Lower leg skin (tissue), 4 donors: ENCODE measurements around the gene PRRT1B. TPM values are rescaled to one million over a fixed set of nuclear protein-coding genes. Genes with fewer than 3 reads are reported as not detected.

Experiments
- DNase-seq, 2 donors: peaks; one replicate each; pipeline ENCODE4 v3.0.0-alpha.2; 2019; ENCODE audit warnings: low spot score in 2 of 2
- H3K4me3 ChIP-seq: fragments of 200-600 bp; sonication (generic); 2 replicates; pipeline ENCODE4 v1.5.1; 2017; ENCODE audit warnings: mild to moderate bottlenecking, low read depth; ENCODE audit not compliant: poor library complexity, severe bottlenecking
- CTCF ChIP-seq, 3 donors: fragments of 450-650 bp; IDR thresholded peaks; one replicate each; pipeline ENCODE4 v1.5.1; 2016; ENCODE audit warnings: antibody characterized with exemption in 3 of 3, mild to moderate bottlenecking in 3 of 3, moderate library complexity in 2 of 3
- POLR2A ChIP-seq, 2 donors: fragments of 450-650 bp; IDR thresholded peaks; one replicate each; pipeline ENCODE4 v1.6.1; 2016 to 2017; ENCODE audit warnings: antibody characterized with exemption in 2 of 2, mild to moderate bottlenecking in 1 of 2, moderate library complexity in 1 of 2
- WGBS, 2 donors: methylation state at CpG; one replicate each; pipeline ENCODE4 v1.1.5; 2018; 5-methylcytosine and 5-hydroxymethylcytosine counted together
- intact Hi-C: fragments of 100-400 bp; cut with DNase I; formaldehyde crosslinking; loops from one replicate; pipeline ENCODE4 v1.15.0; 2023; ENCODE audit warnings: low total_unique reads
- total RNA-seq, 4 donors: library from RNA; depleted of rRNA; stranded (reverse); fragments of >200 nt; gene quantifications; one replicate each; pipeline ENCODE4 v1.1.0, GENCODE V29; 2016

PRRT1B gene
- total RNA-seq, 4 donors from 2014 or later, result not detected

- intact Hi-C loops, result no loop called here
- no peak for DNase-seq
- no peak for TF ChIP-seq POLR2A (IDR thresholded peaks at IDR 0.05)
- no peak for TF ChIP-seq CTCF (IDR thresholded peaks at IDR 0.05)
- WGBS, 2 donors, result 68 to 74% methylated on average over 15 of the region's 15 CpGs
- no peak overlapping the region for H3K4me3 ChIP-seq
Measured at GRCh38 chr9:131593091-131593820, 47.9 kb downstream of the PRRT1B start.

GRCh38 chr9:131593936-131594665 is 48.8 kb downstream of the PRRT1B start:
- intact Hi-C loops, result no loop called here
- TF ChIP-seq CTCF (IDR thresholded peaks at IDR 0.05) (no peak), POLR2A (IDR thresholded peaks at IDR 0.05) (no peak)
- no peak overlapping the region for H3K4me3 ChIP-seq
- WGBS, 2 donors, result 82 to 85% methylated on average over 14 to 20 of the region's 21 CpGs
- DNase-seq, result no peak

- DNase-seq, result no peak
- intact Hi-C loops, result no loop called here
- H3K4me3 ChIP-seq, result no peak overlapping the region
- WGBS, 2 donors, result 79 to 86% methylated on average over 20 of the region's 20 CpGs
- TF ChIP-seq CTCF (IDR thresholded peaks at IDR 0.05) (no peak), POLR2A (IDR thresholded peaks at IDR 0.05) (no peak)
Measured at GRCh38 chr9:131594906-131595665, 49.8 kb downstream of the PRRT1B start.

GRCh38 chr9:131595696-131596429 is 50.5 kb downstream of the PRRT1B start:
- DNase-seq, result no peak
- intact Hi-C loops, result no loop called here
- 92 to 93% methylated on average over 18 to 19 of the region's 20 CpGs for WGBS, 2 donors
- no peak for TF ChIP-seq POLR2A (IDR thresholded peaks at IDR 0.05)
- no peak overlapping the region for H3K4me3 ChIP-seq

- H3K4me3 ChIP-seq, result no peak overlapping the region
- intact Hi-C loops, result no loop called here
- 90 to 100% methylated on average over 4 of the region's 4 CpGs for WGBS, 2 donors
- no peak for DNase-seq
- TF ChIP-seq POLR2A (IDR thresholded peaks at IDR 0.05), result no peak
- TF ChIP-seq CTCF (IDR thresholded peaks at IDR 0.05), result no peak
Measured at GRCh38 chr9:131596430-131596743, 51.1 kb downstream of the PRRT1B start.
